ENCODE results near the gene CHCHD2. TPM values are rescaled to one million over a fixed set of nuclear protein-coding genes. Genes with fewer than 3 reads are reported as not detected.

CHCHD2 gene
- total and polyA plus RNA-seq, 9 of the 15 experiments (the other 6 are each of a cell fraction or from before 2014, with no cell fraction given), result 145 to 1,044 (median 648) TPM

DNA sequence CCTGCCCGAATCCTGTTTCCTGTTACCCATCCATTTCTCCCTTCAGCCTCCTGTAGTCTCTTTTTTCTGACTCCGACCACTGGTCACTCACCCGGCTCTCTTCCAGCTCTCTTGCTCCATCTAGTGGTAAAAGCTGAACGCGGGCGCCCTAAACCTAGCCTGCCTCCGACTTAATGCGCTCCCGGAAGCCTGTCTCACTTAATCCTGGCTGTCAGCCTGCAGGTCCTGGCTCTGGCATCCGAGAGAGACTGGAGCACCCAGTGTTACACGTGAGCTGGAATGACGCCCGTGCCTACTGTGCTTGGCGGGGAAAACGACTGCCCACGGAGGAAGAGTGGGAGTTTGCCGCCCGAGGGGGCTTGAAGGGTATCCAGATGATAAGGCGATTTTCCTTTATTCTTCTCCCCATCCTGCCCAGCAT is 31.9 kb downstream of the CHCHD2 start:
- CTCF ChIA-PET (ENCODE audit: low intra/inter-chr PET ratio), result interaction anchor here (1.2 to 1.7 kb wide), 4 partner anchors 68 to 481 kb away, joined by 3 to 8 read pairs (median 6); no protein-coding TSS in a partner anchor
- H3K36me3 ChIP-seq (ENCODE audit: control insufficient read depth, insufficient read depth, low read length), result peaks cover 59% of the 10 kb centered on the region
- no peak overlapping the region for H2AFZ ChIP-seq (ENCODE audit: low read depth, low read length)
- no peaks in the 10 kb centered on the region for H3K9me1 ChIP-seq (ENCODE audit: control insufficient read depth, insufficient read depth, low read length)
- H3K4me2 ChIP-seq (ENCODE audit: insufficient read depth, low read length), result no peak overlapping the region
- H3K4me1 ChIP-seq (replicated peaks in 1 of 2; ENCODE audit: control insufficient read depth in 2 of 2, insufficient read depth in 2 of 2, low read length in 2 of 2), result peaks cover 0 to 5% of the 10 kb centered on the region in 2 experiments; a peak in 1 of 5 replicates
- in situ Hi-C loops (cut with MboI) (loop anchor here (5.0 kb wide), 1 partner anchor 72 kb away; no protein-coding TSS in a partner anchor), intact Hi-C loops (cut with micrococcal nuclease) (loop anchor here (1.0 to 5.0 kb wide), 3 partner anchors 70 to 482 kb away; no protein-coding TSS in a partner anchor)
- no TSS peak for BruUV-seq (replicated peaks)
- no peaks in the 10 kb centered on the region for H3K79me2 ChIP-seq (ENCODE audit: control insufficient read depth, insufficient read depth, low read length)
- H3K27ac ChIP-seq (ENCODE audit: extremely low read depth, low read depth, low read length), result no peak overlapping the region; the same call in 2 of the 3 replicates
- no peak overlapping the region for H3K4me3 ChIP-seq
- POLR2A ChIA-PET, result interaction anchor here (0.6 to 1.4 kb wide), 6 partner anchors 9 to 123 kb away, joined by 3 to 6 read pairs (median 3); partner anchors contain the start of genes PHKG1 and SUMF2
- ATAC-seq, result peak; percentile 96
- H3K9ac ChIP-seq (ENCODE audit: insufficient read depth in 1 of 2, low read depth in 2 of 2, low read length in 2 of 2), result no peak overlapping the region
- no peaks in the 10 kb centered on the region for H4K20me1 ChIP-seq (replicated peaks; ENCODE audit: control insufficient read depth, insufficient read depth, low read length)
- no peaks in the 10 kb centered on the region for H3K27me3 ChIP-seq (ENCODE audit: control insufficient read depth in 2 of 2, insufficient read depth in 2 of 2, low read length in 2 of 2)
- DNase-seq (ENCODE audit: extremely low read depth in 1 of 4, low spot score in 3 of 4), result peak; percentile 74 to 82 (median 80)
- 34% methylated on average over 19 of the region's 19 CpGs for WGBS (ENCODE audit: insufficient coverage, low coverage, missing lambda C conversion rate)
- H3K9me3 ChIP-seq (replicated peaks; ENCODE audit: control insufficient read depth, insufficient read depth, low read depth, low read length), result no peaks in the 10 kb centered on the region
- peak; percentile 81 for FAIRE-seq
- peak; percentile 50; the same call in 1 of the 2 replicates for TF ChIP-seq ETV1 (tag; conservative IDR thresholded peaks at IDR 0.05; ENCODE audit: low read depth)
- TF ChIP-seq, protein P1, sequence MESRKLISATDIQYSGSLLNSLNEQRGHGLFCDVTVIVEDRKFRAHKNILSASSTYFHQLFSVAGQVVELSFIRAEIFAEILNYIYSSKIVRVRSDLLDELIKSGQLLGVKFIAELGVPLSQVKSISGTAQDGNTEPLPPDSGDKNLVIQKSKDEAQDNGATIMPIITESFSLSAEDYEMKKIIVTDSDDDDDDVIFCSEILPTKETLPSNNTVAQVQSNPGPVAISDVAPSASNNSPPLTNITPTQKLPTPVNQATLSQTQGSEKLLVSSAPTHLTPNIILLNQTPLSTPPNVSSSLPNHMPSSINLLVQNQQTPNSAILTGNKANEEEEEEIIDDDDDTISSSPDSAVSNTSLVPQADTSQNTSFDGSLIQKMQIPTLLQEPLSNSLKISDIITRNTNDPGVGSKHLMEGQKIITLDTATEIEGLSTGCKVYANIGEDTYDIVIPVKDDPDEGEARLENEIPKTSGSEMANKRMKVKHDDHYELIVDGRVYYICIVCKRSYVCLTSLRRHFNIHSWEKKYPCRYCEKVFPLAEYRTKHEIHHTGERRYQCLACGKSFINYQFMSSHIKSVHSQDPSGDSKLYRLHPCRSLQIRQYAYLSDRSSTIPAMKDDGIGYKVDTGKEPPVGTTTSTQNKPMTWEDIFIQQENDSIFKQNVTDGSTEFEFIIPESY (CRISPR knock-in tag; IDR thresholded peaks at IDR 0.05), result peak; percentile 53; the same call in 1 of the 2 replicates
- no peak for TF ChIP-seq ATF1 (CRISPR knock-in tag; IDR thresholded peaks at IDR 0.05)
- no peak for TF ChIP-seq ATF1 (tag; IDR thresholded peaks at IDR 0.05)
- TF ChIP-seq, protein P2, sequence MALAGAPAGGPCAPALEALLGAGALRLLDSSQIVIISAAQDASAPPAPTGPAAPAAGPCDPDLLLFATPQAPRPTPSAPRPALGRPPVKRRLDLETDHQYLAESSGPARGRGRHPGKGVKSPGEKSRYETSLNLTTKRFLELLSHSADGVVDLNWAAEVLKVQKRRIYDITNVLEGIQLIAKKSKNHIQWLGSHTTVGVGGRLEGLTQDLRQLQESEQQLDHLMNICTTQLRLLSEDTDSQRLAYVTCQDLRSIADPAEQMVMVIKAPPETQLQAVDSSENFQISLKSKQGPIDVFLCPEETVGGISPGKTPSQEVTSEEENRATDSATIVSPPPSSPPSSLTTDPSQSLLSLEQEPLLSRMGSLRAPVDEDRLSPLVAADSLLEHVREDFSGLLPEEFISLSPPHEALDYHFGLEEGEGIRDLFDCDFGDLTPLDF (CRISPR knock-in tag; IDR thresholded peaks at IDR 0.05), result no peak
- TF ChIP-seq, protein P3, sequence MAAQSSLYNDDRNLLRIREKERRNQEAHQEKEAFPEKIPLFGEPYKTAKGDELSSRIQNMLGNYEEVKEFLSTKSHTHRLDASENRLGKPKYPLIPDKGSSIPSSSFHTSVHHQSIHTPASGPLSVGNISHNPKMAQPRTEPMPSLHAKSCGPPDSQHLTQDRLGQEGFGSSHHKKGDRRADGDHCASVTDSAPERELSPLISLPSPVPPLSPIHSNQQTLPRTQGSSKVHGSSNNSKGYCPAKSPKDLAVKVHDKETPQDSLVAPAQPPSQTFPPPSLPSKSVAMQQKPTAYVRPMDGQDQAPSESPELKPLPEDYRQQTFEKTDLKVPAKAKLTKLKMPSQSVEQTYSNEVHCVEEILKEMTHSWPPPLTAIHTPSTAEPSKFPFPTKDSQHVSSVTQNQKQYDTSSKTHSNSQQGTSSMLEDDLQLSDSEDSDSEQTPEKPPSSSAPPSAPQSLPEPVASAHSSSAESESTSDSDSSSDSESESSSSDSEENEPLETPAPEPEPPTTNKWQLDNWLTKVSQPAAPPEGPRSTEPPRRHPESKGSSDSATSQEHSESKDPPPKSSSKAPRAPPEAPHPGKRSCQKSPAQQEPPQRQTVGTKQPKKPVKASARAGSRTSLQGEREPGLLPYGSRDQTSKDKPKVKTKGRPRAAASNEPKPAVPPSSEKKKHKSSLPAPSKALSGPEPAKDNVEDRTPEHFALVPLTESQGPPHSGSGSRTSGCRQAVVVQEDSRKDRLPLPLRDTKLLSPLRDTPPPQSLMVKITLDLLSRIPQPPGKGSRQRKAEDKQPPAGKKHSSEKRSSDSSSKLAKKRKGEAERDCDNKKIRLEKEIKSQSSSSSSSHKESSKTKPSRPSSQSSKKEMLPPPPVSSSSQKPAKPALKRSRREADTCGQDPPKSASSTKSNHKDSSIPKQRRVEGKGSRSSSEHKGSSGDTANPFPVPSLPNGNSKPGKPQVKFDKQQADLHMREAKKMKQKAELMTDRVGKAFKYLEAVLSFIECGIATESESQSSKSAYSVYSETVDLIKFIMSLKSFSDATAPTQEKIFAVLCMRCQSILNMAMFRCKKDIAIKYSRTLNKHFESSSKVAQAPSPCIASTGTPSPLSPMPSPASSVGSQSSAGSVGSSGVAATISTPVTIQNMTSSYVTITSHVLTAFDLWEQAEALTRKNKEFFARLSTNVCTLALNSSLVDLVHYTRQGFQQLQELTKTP (IDR thresholded peaks at IDR 0.05; ENCODE audit: low read depth in 1 of 2, partially characterized antibody in 2 of 2), result peak in 1 of 2 experiments; percentile 40
- TF ChIP-seq, protein P4, sequence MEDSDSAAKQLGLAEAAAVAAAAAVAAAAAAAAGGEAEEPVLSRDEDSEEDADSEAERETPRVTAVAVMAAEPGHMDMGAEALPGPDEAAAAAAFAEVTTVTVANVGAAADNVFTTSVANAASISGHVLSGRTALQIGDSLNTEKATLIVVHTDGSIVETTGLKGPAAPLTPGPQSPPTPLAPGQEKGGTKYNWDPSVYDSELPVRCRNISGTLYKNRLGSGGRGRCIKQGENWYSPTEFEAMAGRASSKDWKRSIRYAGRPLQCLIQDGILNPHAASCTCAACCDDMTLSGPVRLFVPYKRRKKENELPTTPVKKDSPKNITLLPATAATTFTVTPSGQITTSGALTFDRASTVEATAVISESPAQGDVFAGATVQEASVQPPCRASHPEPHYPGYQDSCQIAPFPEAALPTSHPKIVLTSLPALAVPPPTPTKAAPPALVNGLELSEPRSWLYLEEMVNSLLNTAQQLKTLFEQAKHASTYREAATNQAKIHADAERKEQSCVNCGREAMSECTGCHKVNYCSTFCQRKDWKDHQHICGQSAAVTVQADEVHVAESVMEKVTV (CRISPR knock-in tag; IDR thresholded peaks at IDR 0.05), result peak; percentile 77
- no peak for TF ChIP-seq ZNF589 (CRISPR knock-in tag; IDR thresholded peaks at IDR 0.05; ENCODE audit: low read depth)
- TF ChIP-seq PCBP1 (IDR thresholded peaks at IDR 0.05; ENCODE audit: low read depth, low read length, poor library complexity, severe bottlenecking), result no peak
- peak; percentile 87; the same call in 1 of the 2 replicates for TF ChIP-seq CC2D1A (IDR thresholded peaks at IDR 0.05)
- 0 out of 4 replicates have a peak, but pooled peaks of 1 of the 2 experiments have one; percentile 44 for TF ChIP-seq RCOR1 (IDR thresholded peaks at IDR 0.05; ENCODE audit: borderline replicate concordance in 1 of 2, low read depth in 2 of 2, low read length in 2 of 2)
- TF ChIP-seq NFE2 (IDR thresholded peaks at IDR 0.05; ENCODE audit: low read depth), result 0 out of 2 replicates have a peak, but pooled peaks have one; percentile 12

Data from K562 (cell line).